K562 (cell line): ENCODE results near the gene POMGNT1. TPM values are rescaled to one million over a fixed set of nuclear protein-coding genes. Genes with fewer than 3 reads are reported as not detected.

Source experiments
- CBX1 ChIP-seq: sonication (generic); IDR thresholded peaks from 2 replicates; pipeline ENCODE4 v1.6.1; 2016; ENCODE audit warnings: antibody characterized with exemption, low read depth, mild to moderate bottlenecking
- CTBP1 ChIP-seq: fragments of 450-650 bp; IDR thresholded peaks from 2 replicates; pipeline ENCODE4 v1.6.1; 2016; ENCODE audit warnings: borderline replicate concordance
- E2F1 ChIP-seq: sonication (generic); formaldehyde crosslinking; IDR thresholded peaks from 2 replicates; pipeline ENCODE4 v1.8.1; 2023; ENCODE audit warnings: mild to moderate bottlenecking, missing genetic modification reagents, moderate library complexity
- ELK3 ChIP-seq: fragments of 450-650 bp; formaldehyde crosslinking; IDR thresholded peaks from 2 replicates; pipeline ENCODE4 v1.4.0; 2020; ENCODE audit warnings: mild to moderate bottlenecking
- ETV6 ChIP-seq, 3 experiments: fragments of 150-350 bp in 1 of 3; sonication (generic) in 1 of 3; formaldehyde crosslinking in 1 of 3; IDR thresholded peaks; 2 replicates each; pipeline versions ENCODE4 v1.6.1 to v1.8.0; 2014 to 2022; ENCODE audit warnings: borderline replicate concordance in 2 of 3, low read depth in 2 of 3, antibody characterized with exemption in 1 of 3, low read length in 1 of 3, mild to moderate bottlenecking in 1 of 3, missing genetic modification reagents in 1 of 3
- MTA1 ChIP-seq: fragments of 450-650 bp; IDR thresholded peaks from 2 replicates; pipeline ENCODE4 v1.6.1; 2017; ENCODE audit warnings: borderline replicate concordance
- PHF20 ChIP-seq: fragments of 450-650 bp; IDR thresholded peaks from 2 replicates; pipeline ENCODE4 v1.6.1; 2018; ENCODE audit not compliant: partially characterized antibody
- SPI1 ChIP-seq: IDR thresholded peaks from 2 replicates; pipeline ENCODE4 v1.6.1; 2011; ENCODE audit warnings: low read depth, low read length, control low read depth, borderline replicate concordance
- SRSF1 ChIP-seq: fragments of 200-400 bp; formaldehyde crosslinking; IDR thresholded peaks from 2 replicates; pipeline ENCODE4 v1.6.1; 2017; ENCODE audit warnings: mild to moderate bottlenecking, low read depth, low read length, moderate library complexity
- STAT5A ChIP-seq: IDR thresholded peaks from 2 replicates; pipeline ENCODE4 v1.6.1; 2012; ENCODE audit warnings: low read length, inconsistent platforms, borderline replicate concordance
- TOE1 ChIP-seq, 2 experiments: fragments of 450-650 bp in 1 of 2; sonication (generic) in 1 of 2; formaldehyde crosslinking in 1 of 2; IDR thresholded peaks; 2 replicates each; pipeline versions ENCODE4 v1.7.1 to v1.8.0; 2016 to 2022; ENCODE audit warnings: borderline replicate concordance in 2 of 2, mild to moderate bottlenecking in 2 of 2, antibody characterized with exemption in 1 of 2, inconsistent platforms in 1 of 2, low read depth in 1 of 2, missing genetic modification reagents in 1 of 2, moderate library complexity in 1 of 2
- polyA plus RNA-seq, 8 experiments: library from polyadenylated mRNA; depleted of rRNA in 4 of 8; stranded (reverse) in 5 of 8; unstranded in 3 of 8; fragments of >200 nt; fragmentation: Nextera tagmentation in 2 of 8; fragmentation: Illumina TruSeq in 1 of 8; extraction: Ambion mirVana in 2 of 8; extraction: Trizol in 1 of 8; gene quantifications; 2 replicates each; pipeline versions ENCODE4 v1.2.1 to v1.2.3, GENCODE V29; 2011 to 2014; ENCODE audit warnings: inconsistent platforms in 1 of 8, missing spikeins in 1 of 8
- total RNA-seq, 7 experiments: library from RNA; depleted of rRNA in 6 of 7; stranded (reverse); fragments of >200 nt in 6 of 7; fragmentation: Illumina TruSeq in 2 of 7; extraction: Trizol in 2 of 7; gene quantifications; 2 replicates each; pipeline versions ENCODE4 v1.2.1 to v1.2.3, GENCODE V29; 2011 to 2021; ENCODE audit warnings: low replicate concordance in 1 of 7
- TF ChIP-seq, protein P1 (sequence below), 2 experiments: fragments of 150-350 bp in 1 of 2; IDR thresholded peaks; 2 replicates each; pipeline ENCODE4 v1.6.1; 2012 to 2016; ENCODE audit warnings: low read depth in 2 of 2, low read length in 2 of 2, mild to moderate bottlenecking in 1 of 2, moderate library complexity in 1 of 2
- TF ChIP-seq, protein P2 (sequence below): fragments of 250-450 bp; sonication (Bioruptor Pico); IDR thresholded peaks from 2 replicates; pipeline ENCODE4 v1.4.0; 2020

POMGNT1 gene
- total and polyA plus RNA-seq, 9 of the 15 experiments (the other 6 are each of a cell fraction or from before 2014, with no cell fraction given): 14.1 to 58.9 (median 37.8) TPM

GRCh38 chr1:46179138-46180081, 18.8 kb downstream of the POMGNT1 start (continued):
- TF ChIP-seq PHF20 (peak; percentile 23), SPI1 (no peak), STAT5A (no peak), TOE1 (IDR thresholded peaks at IDR 0.05; ENCODE audit: borderline replicate concordance) (peak; percentile 69), TOE1 (CRISPR knock-in tag; IDR thresholded peaks at IDR 0.05; ENCODE audit: borderline replicate concordance, low read depth) (no peak), CTBP1 (peak; percentile 81), E2F1 (CRISPR knock-in tag) (no peak), SRSF1 (no peak), ELK3 (no peak), MTA1 (peak; percentile 77), CBX1 (no peak), ETV6 (IDR thresholded peaks at IDR 0.05; ENCODE audit: borderline replicate concordance in 1 of 2, low read depth in 2 of 2, low read length in 1 of 2) (no peak), ETV6 (CRISPR knock-in tag; IDR thresholded peaks at IDR 0.05; ENCODE audit: borderline replicate concordance) (no peak)
- TF ChIP-seq, protein P1, sequence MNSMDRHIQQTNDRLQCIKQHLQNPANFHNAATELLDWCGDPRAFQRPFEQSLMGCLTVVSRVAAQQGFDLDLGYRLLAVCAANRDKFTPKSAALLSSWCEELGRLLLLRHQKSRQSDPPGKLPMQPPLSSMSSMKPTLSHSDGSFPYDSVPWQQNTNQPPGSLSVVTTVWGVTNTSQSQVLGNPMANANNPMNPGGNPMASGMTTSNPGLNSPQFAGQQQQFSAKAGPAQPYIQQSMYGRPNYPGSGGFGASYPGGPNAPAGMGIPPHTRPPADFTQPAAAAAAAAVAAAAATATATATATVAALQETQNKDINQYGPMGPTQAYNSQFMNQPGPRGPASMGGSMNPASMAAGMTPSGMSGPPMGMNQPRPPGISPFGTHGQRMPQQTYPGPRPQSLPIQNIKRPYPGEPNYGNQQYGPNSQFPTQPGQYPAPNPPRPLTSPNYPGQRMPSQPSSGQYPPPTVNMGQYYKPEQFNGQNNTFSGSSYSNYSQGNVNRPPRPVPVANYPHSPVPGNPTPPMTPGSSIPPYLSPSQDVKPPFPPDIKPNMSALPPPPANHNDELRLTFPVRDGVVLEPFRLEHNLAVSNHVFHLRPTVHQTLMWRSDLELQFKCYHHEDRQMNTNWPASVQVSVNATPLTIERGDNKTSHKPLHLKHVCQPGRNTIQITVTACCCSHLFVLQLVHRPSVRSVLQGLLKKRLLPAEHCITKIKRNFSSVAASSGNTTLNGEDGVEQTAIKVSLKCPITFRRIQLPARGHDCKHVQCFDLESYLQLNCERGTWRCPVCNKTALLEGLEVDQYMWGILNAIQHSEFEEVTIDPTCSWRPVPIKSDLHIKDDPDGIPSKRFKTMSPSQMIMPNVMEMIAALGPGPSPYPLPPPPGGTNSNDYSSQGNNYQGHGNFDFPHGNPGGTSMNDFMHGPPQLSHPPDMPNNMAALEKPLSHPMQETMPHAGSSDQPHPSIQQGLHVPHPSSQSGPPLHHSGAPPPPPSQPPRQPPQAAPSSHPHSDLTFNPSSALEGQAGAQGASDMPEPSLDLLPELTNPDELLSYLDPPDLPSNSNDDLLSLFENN (IDR thresholded peaks at IDR 0.05; ENCODE audit: low read depth in 2 of 2, low read length in 2 of 2): peak in 1 of 2 experiments; percentile 30; a peak in 1 of 4 replicates
- TF ChIP-seq, protein P2, sequence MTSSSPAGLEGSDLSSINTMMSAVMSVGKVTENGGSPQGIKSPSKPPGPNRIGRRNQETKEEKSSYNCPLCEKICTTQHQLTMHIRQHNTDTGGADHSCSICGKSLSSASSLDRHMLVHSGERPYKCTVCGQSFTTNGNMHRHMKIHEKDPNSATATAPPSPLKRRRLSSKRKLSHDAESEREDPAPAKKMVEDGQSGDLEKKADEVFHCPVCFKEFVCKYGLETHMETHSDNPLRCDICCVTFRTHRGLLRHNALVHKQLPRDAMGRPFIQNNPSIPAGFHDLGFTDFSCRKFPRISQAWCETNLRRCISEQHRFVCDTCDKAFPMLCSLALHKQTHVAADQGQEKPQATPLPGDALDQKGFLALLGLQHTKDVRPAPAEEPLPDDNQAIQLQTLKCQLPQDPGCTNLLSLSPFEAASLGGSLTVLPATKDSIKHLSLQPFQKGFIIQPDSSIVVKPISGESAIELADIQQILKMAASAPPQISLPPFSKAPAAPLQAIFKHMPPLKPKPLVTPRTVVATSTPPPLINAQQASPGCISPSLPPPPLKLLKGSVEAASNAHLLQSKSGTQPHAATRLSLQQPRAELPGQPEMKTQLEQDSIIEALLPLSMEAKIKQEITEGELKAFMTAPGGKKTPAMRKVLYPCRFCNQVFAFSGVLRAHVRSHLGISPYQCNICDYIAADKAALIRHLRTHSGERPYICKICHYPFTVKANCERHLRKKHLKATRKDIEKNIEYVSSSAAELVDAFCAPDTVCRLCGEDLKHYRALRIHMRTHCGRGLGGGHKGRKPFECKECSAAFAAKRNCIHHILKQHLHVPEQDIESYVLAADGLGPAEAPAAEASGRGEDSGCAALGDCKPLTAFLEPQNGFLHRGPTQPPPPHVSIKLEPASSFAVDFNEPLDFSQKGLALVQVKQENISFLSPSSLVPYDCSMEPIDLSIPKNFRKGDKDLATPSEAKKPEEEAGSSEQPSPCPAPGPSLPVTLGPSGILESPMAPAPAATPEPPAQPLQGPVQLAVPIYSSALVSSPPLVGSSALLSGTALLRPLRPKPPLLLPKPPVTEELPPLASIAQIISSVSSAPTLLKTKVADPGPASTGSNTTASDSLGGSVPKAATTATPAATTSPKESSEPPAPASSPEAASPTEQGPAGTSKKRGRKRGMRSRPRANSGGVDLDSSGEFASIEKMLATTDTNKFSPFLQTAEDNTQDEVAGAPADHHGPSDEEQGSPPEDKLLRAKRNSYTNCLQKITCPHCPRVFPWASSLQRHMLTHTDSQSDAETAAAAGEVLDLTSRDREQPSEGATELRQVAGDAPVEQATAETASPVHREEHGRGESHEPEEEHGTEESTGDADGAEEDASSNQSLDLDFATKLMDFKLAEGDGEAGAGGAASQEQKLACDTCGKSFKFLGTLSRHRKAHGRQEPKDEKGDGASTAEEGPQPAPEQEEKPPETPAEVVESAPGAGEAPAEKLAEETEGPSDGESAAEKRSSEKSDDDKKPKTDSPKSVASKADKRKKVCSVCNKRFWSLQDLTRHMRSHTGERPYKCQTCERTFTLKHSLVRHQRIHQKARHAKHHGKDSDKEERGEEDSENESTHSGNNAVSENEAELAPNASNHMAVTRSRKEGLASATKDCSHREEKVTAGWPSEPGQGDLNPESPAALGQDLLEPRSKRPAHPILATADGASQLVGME (CRISPR knock-in tag): peak; percentile 64; the same call in 1 of the 2 replicates
